K562 (cell line): ENCODE results near the gene RXRA. TPM values are rescaled to one million over a fixed set of nuclear protein-coding genes. Genes with fewer than 3 reads are reported as not detected.

ENCODE experiments used
- ATAC-seq: fragments of 200-7000 bp; cut with Tn5 transposase; 3 replicates; pipeline ENCODE4 v1.9.1; 2020; ENCODE audit warnings: moderate library complexity
- BruUV-seq: library from RNA; stranded (reverse); fragments of 400-500 nt; replicated peaks from 2 replicates; lab custom pipeline; 2021; lab: Mats Ljungman, UMichigan
- CTCF ChIA-PET: fragments of 300-600 bp; formaldehyde crosslinking; extraction: SDS; loops from one replicate; lab custom pipeline; 2021; ENCODE audit warnings: low intra/inter-chr PET ratio; lab: Yijun Ruan, JAX
- POLR2A ChIA-PET: fragments of 300-600, 350-650 bp; sonication (Branson Sonifier 250); formaldehyde crosslinking; extraction: SDS; loops from one replicate; lab custom pipeline; 2021; ENCODE audit warnings: antibody characterized with exemption, inconsistent platforms; lab: Yijun Ruan, JAX
- DNase-seq, 4 experiments: peaks; one replicate each; pipeline versions ENCODE4 v3.0.0 to v3.0.0-alpha.2; 2011 to 2018; ENCODE audit warnings: low spot score in 3 of 4, mixed read lengths in 3 of 4; ENCODE audit errors: extremely low read depth in 1 of 4
- FAIRE-seq: peaks from 2 replicates; lab custom pipeline; 2011; peaks lifted over from hg19 to GRCh38; lab: Jason Lieb, UNC
- H2AFZ ChIP-seq: 2 replicates; pipeline ENCODE4 v1.6.0; 2011; ENCODE audit warnings: low read depth, low read length, control low read depth, inconsistent platforms
- H3K27ac ChIP-seq: fragments of 200-600 bp; 3 replicates; pipeline ENCODE4 v1.8.0; 2011; ENCODE audit warnings: low read depth, mild to moderate bottlenecking, control low read depth, inconsistent platforms, low read length, moderate library complexity, mixed read lengths; ENCODE audit errors: extremely low read depth
- H3K27me3 ChIP-seq, 2 experiments: fragments of 300-600 bp in 1 of 2; 2 replicates in 1 of 2; 3 replicates in 1 of 2; pipeline versions ENCODE4 v1.6.0 to v1.8.0; 2011; ENCODE audit warnings: inconsistent platforms in 2 of 2, low read length in 2 of 2, mild to moderate bottlenecking in 1 of 2, mixed read lengths in 1 of 2, moderate library complexity in 1 of 2; ENCODE audit not compliant: control insufficient read depth in 2 of 2, insufficient read depth in 2 of 2
- H3K36me3 ChIP-seq: fragments of 300-600 bp; 3 replicates; pipeline ENCODE4 v1.8.0; 2011; ENCODE audit warnings: mild to moderate bottlenecking, low read length, inconsistent platforms; ENCODE audit not compliant: control insufficient read depth, insufficient read depth
- H3K4me1 ChIP-seq, 2 experiments: fragments of 200-600 bp in 1 of 2; replicated peaks in 1 of 2; 2 replicates in 1 of 2; 3 replicates in 1 of 2; pipeline versions ENCODE4 v1.5.1 to v1.8.0; 2011; ENCODE audit warnings: inconsistent platforms in 2 of 2, low read length in 2 of 2, mild to moderate bottlenecking in 1 of 2, mixed read lengths in 1 of 2, moderate library complexity in 1 of 2; ENCODE audit not compliant: control insufficient read depth in 2 of 2, insufficient read depth in 2 of 2
- H3K4me2 ChIP-seq: 2 replicates; pipeline ENCODE4 v1.6.1; 2011; ENCODE audit warnings: low read length, control low read depth, inconsistent platforms, mixed read lengths; ENCODE audit not compliant: insufficient read depth
- H3K4me3 ChIP-seq: fragments of 200-600 bp; sonication (generic), shearing (Covaris generic); 2 replicates; pipeline ENCODE4 v1.5.1; 2016; ENCODE audit warnings: control low read depth, inconsistent platforms
- H3K79me2 ChIP-seq: fragments of 200-600 bp; 3 replicates; pipeline ENCODE4 v1.8.0; 2011; ENCODE audit warnings: low read length, inconsistent platforms; ENCODE audit not compliant: control insufficient read depth, insufficient read depth
- H3K9ac ChIP-seq, 2 experiments: 2 replicates each; pipeline versions ENCODE4 v1.6.0 to v1.6.1; 2011; ENCODE audit warnings: low read depth in 2 of 2, low read length in 2 of 2, control low read depth in 1 of 2, inconsistent platforms in 1 of 2, mild to moderate bottlenecking in 1 of 2, mixed read lengths in 1 of 2; ENCODE audit not compliant: insufficient read depth in 1 of 2
- H3K9me1 ChIP-seq: one replicate; pipeline ENCODE4 v1.6.0; 2011; ENCODE audit warnings: inconsistent platforms, mild to moderate bottlenecking, low read length, moderate library complexity; ENCODE audit not compliant: control insufficient read depth, insufficient read depth
- H3K9me3 ChIP-seq: replicated peaks from 2 replicates; pipeline ENCODE4 v1.5.1; 2011; ENCODE audit warnings: low read depth, low read length, inconsistent platforms; ENCODE audit not compliant: control insufficient read depth, insufficient read depth
- H4K20me1 ChIP-seq: replicated peaks from 2 replicates; pipeline ENCODE4 v1.6.1; 2011; ENCODE audit warnings: low read length, inconsistent platforms, mixed read lengths; ENCODE audit not compliant: control insufficient read depth, insufficient read depth
- HMBOX1 ChIP-seq: sonication (generic); IDR thresholded peaks from 2 replicates; pipeline ENCODE4 v1.6.1; 2016
- IRF1 ChIP-seq: sonication (generic); formaldehyde crosslinking; IDR thresholded peaks from 2 replicates; pipeline ENCODE4 v1.8.0; 2022; ENCODE audit warnings: missing genetic modification reagents, mild to moderate bottlenecking, borderline replicate concordance
- KLF1 ChIP-seq: fragments of 450-650 bp; IDR thresholded peaks from 2 replicates; pipeline ENCODE4 v1.6.1; 2016; ENCODE audit warnings: missing genetic modification characterization, missing compliant biosample characterization
- MECOM ChIP-seq: fragments of 250-450 bp; sonication (Bioruptor Pico); IDR thresholded peaks from 2 replicates; pipeline ENCODE4 v1.8.0; 2022; ENCODE audit warnings: inconsistent platforms
- MYBL2 ChIP-seq, 2 experiments: fragments of 450-650 bp in 1 of 2; sonication (generic) in 1 of 2; formaldehyde crosslinking in 1 of 2; IDR thresholded peaks; 2 replicates each; pipeline versions ENCODE4 v1.6.1 to v1.8.1; 2017 to 2022; ENCODE audit warnings: borderline replicate concordance in 1 of 2, inconsistent platforms in 1 of 2, low read depth in 1 of 2, mild to moderate bottlenecking in 1 of 2, missing genetic modification reagents in 1 of 2, moderate library complexity in 1 of 2
- NFATC3 ChIP-seq: fragments of 450-650 bp; IDR thresholded peaks from 2 replicates; pipeline ENCODE4 v1.6.1; 2017; ENCODE audit warnings: mild to moderate bottlenecking
- NUFIP1 ChIP-seq: fragments of 450-650 bp; IDR thresholded peaks from 2 replicates; pipeline ENCODE4 v1.6.1; 2018; ENCODE audit not compliant: partially characterized antibody
- POLR2H ChIP-seq: IDR thresholded peaks from 2 replicates; pipeline ENCODE4 v1.6.1; 2016; ENCODE audit warnings: missing genetic modification characterization, low read depth, mild to moderate bottlenecking, control low read depth, missing compliant biosample characterization, moderate library complexity
- PYGO2 ChIP-seq: fragments of 450-650 bp; IDR thresholded peaks from 2 replicates; pipeline ENCODE4 v1.6.1; 2016; ENCODE audit warnings: mild to moderate bottlenecking, missing genetic modification characterization, moderate library complexity, missing compliant biosample characterization
- SAFB ChIP-seq: fragments of 200-400 bp; formaldehyde crosslinking; IDR thresholded peaks from 2 replicates; pipeline ENCODE4 v1.6.1; 2017; ENCODE audit warnings: low read depth, low read length, borderline replicate concordance
- ZKSCAN8 ChIP-seq: fragments of 200-800 bp; sonication (Bioruptor generic); IDR thresholded peaks from 2 replicates; pipeline ENCODE4 v1.6.1; 2016; ENCODE audit warnings: missing genetic modification characterization, missing compliant biosample characterization
- ZNF239 ChIP-seq: fragments of 250-450 bp; sonication (Bioruptor Pico); IDR thresholded peaks from 2 replicates; pipeline ENCODE4 v1.4.0; 2020; ENCODE audit warnings: mild to moderate bottlenecking
- ZNF253 ChIP-seq: fragments of 250-450 bp; sonication (Bioruptor Pico); conservative IDR thresholded peaks from 2 replicates; pipeline ENCODE4 v1.6.1; 2021; ENCODE audit warnings: mild to moderate bottlenecking
- ZNF282 ChIP-seq: sonication (generic); formaldehyde crosslinking; IDR thresholded peaks from 2 replicates; pipeline ENCODE4 v1.8.1; 2023; ENCODE audit warnings: missing genetic modification reagents
- WGBS: fragments of 100-300 bp; shearing (Covaris generic); methylation state at CpG from one replicate; pipeline ENCODE4 v1.1.6; 2016; ENCODE audit warnings: low coverage, mixed read lengths; ENCODE audit not compliant: insufficient coverage; ENCODE audit errors: missing lambda C conversion rate; 5-methylcytosine and 5-hydroxymethylcytosine counted together
- in situ Hi-C: fragments of 300-500 bp; cut with MboI; formaldehyde crosslinking; loops from 4 replicates; pipeline ENCODE4 v1.15.0; 2018; ENCODE audit warnings: inconsistent platforms, mixed read lengths
- intact Hi-C: fragments of 100-400 bp; cut with micrococcal nuclease; formaldehyde crosslinking; loops from 2 replicates; pipeline ENCODE4 v1.14.2; 2022
- polyA plus RNA-seq, 8 experiments: library from polyadenylated mRNA; depleted of rRNA in 4 of 8; stranded (reverse) in 5 of 8; unstranded in 3 of 8; fragments of >200 nt; fragmentation: Nextera tagmentation in 2 of 8; fragmentation: Illumina TruSeq in 1 of 8; extraction: Ambion mirVana in 2 of 8; extraction: Trizol in 1 of 8; gene quantifications; 2 replicates each; pipeline versions ENCODE4 v1.2.1 to v1.2.3, GENCODE V29; 2011 to 2014; ENCODE audit warnings: inconsistent platforms in 1 of 8, missing spikeins in 1 of 8
- total RNA-seq, 7 experiments: library from RNA; depleted of rRNA in 6 of 7; stranded (reverse); fragments of >200 nt in 6 of 7; fragmentation: Illumina TruSeq in 2 of 7; extraction: Trizol in 2 of 7; gene quantifications; 2 replicates each; pipeline versions ENCODE4 v1.2.1 to v1.2.3, GENCODE V29; 2011 to 2021; ENCODE audit warnings: low replicate concordance in 1 of 7

The RXRA gene
- total and polyA plus RNA-seq, 9 of the 15 experiments (the other 6 are each of a cell fraction or from before 2014, with no cell fraction given): 0.35 to 23.6 (median 4.6) TPM

GRCh38 chr9:134376386-134377142 lies 50.3 kb downstream of the RXRA start:
- H3K27me3 ChIP-seq: no peaks in the 10 kb centered on the region
- WGBS: 55% methylated on average over 18 of the region's 27 CpGs
- no peak overlapping the region for H3K4me3 ChIP-seq
- no peak overlapping the region for H2AFZ ChIP-seq
- H3K9me3 ChIP-seq: no peaks in the 10 kb centered on the region
- peaks cover 89% of the 10 kb centered on the region for H4K20me1 ChIP-seq
- no TSS peak for BruUV-seq
- no peak for DNase-seq
- H3K4me1 ChIP-seq: peaks cover 0 to 92% of the 10 kb centered on the region in 2 experiments; a peak in 2 of 5 replicates
- H3K9ac ChIP-seq: no peak overlapping the region
- ChIA-PET CTCF (no interaction called here), POLR2A (interaction anchor here (0.7 to 1.0 kb wide), 2 partner anchors 10 to 51 kb away, joined by 3 to 5 read pairs; no protein-coding TSS in a partner anchor)
- TF ChIP-seq NFATC3: no peak
- no peaks in the 10 kb centered on the region for H3K9me1 ChIP-seq
- no peak for FAIRE-seq
- intact Hi-C loops: no loop called here
- H3K4me2 ChIP-seq: no peak overlapping the region
- H3K36me3 ChIP-seq: no peaks in the 10 kb centered on the region
- ATAC-seq: no peak
- in situ Hi-C loops: no loop called here
- peaks cover 9% of the 10 kb centered on the region; the same call in 2 of the 3 replicates for H3K79me2 ChIP-seq
- no peak overlapping the region for H3K27ac ChIP-seq

- in situ Hi-C loops: no loop called here
- TF ChIP-seq ZNF239 (CRISPR knock-in tag) (no peak), ZKSCAN8 (CRISPR knock-in tag) (no peak), IRF1 (CRISPR knock-in tag) (no peak), NUFIP1 (no peak), ZNF282 (no peak), MYBL2 (IDR thresholded peaks at IDR 0.05; ENCODE audit: low read depth) (no peak), MYBL2 (CRISPR knock-in tag; IDR thresholded peaks at IDR 0.05; ENCODE audit: borderline replicate concordance) (no peak), MECOM (no peak), SAFB (no peak), ZNF253 (CRISPR knock-in tag) (no peak), KLF1 (tag) (no peak), HMBOX1 (no peak), PYGO2 (no peak), POLR2H (tag) (no peak)
These were observed 50.9 kb downstream of the RXRA start for GRCh38 chr9:134377143-134377484.

More at GRCh38 chr9:134377143-134377484, 50.9 kb downstream of the RXRA start:
- Histone ChIP-seq H3K36me3 (no peaks in the 10 kb centered on the region), H3K79me2 (peaks cover 9% of the 10 kb centered on the region; the same call in 2 of the 3 replicates), H3K9ac (peak overlapping the region in 1 of 2 experiments; percentile 26; a peak in 1 of 4 replicates), H3K9me1 (no peaks in the 10 kb centered on the region), H3K27me3 (no peaks in the 10 kb centered on the region), H4K20me1 (peaks cover 93% of the 10 kb centered on the region), H3K27ac (no peak overlapping the region), H3K4me2 (no peak overlapping the region), H3K9me3 (no peaks in the 10 kb centered on the region), H2AFZ (no peak overlapping the region), H3K4me1 (peaks cover 0 to 92% of the 10 kb centered on the region in 2 experiments; a peak in 2 of 5 replicates), H3K4me3 (no peak overlapping the region)
- no peak for ATAC-seq
- DNase-seq: no peak
- no peak for FAIRE-seq
- intact Hi-C loops: no loop called here
- 85% methylated on average over 5 of the region's 8 CpGs for WGBS
- ChIA-PET POLR2A (interaction anchor here (1.0 kb wide), 1 partner anchor 11 kb away, joined by 5 read pairs; no protein-coding TSS in a partner anchor), CTCF (no interaction called here)
- no TSS peak for BruUV-seq
